ENCODE measurements around the gene ABCA6. TPM values are rescaled to one million over a fixed set of nuclear protein-coding genes. Genes with fewer than 3 reads are reported as not detected.
"Not testable (repeated sequence)": the region's sequence is repeated elsewhere in the genome, so short reads cannot be mapped to it uniquely, and the experiment has no call there.

ABCA6 gene
- total and polyA plus RNA-seq, 2 of the 13 experiments (the other 11 are each of a cell fraction or from before 2014, with no cell fraction given), result 0.05 to 0.11 TPM

DNA sequence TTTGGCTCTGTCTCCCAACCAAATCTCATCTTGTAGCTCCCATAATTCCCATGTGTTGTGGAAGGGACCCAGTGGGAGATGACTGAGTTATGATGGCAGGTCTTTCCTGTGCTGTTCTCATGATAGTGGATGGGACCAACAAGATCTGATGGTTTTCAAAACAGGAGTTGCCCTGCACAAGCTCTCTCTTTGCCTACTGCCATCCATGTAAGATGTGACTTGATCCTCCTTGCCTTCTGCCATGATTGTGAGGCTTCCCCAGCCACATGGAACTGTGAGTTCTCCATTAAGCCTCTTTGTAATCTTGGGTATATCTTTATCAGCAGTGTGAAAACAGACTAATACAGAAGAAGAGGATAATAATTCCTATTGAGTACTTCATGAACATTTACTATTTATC is 26.9 kb upstream of the ABCA6 start:
- in situ Hi-C loops (cut with HindIII; ENCODE audit: extremely low pct_ligation_motif_present, low pct_unique_long_range_greater_than_20kb); H3K27me3 ChIP-seq (ENCODE audit: control insufficient read depth in 1 of 2, insufficient read depth in 2 of 2, low read length in 2 of 2); FAIRE-seq; H3K9me3 ChIP-seq (ENCODE audit: low read length); H3K79me2 ChIP-seq (ENCODE audit: insufficient read depth, low read length); H3K9ac ChIP-seq (ENCODE audit: insufficient read depth, low read depth, low read length); CTCF ChIA-PET (ENCODE audit: low intra/inter-chr PET ratio, low total read pairs); H3K36me3 ChIP-seq (replicated peaks in 1 of 2; ENCODE audit: control insufficient read depth in 1 of 2, insufficient read depth in 2 of 2, low read length in 2 of 2); H2AFZ ChIP-seq (ENCODE audit: low read length); H4K20me1 ChIP-seq (ENCODE audit: insufficient read depth, low read length); intact Hi-C loops (cut with micrococcal nuclease; ENCODE audit: unreplicated experiment); H3K4me2 ChIP-seq (ENCODE audit: low read depth, low read length); POLR2A ChIA-PET; BruUV-seq (replicated peaks); H3K4me3 ChIP-seq (replicated peaks in 1 of 3; ENCODE audit: insufficient read depth in 1 of 3, low read depth in 2 of 3, low read length in 3 of 3); H3K27ac ChIP-seq (ENCODE audit: extremely low read length, insufficient read depth, low read length); DNase-seq (ENCODE audit: low spot score); ATAC-seq; H3K4me1 ChIP-seq (ENCODE audit: insufficient read depth, low read length): not testable (repeated sequence)
- TF ChIP-seq ZNF431 (CRISPR knock-in tag; IDR thresholded peaks at IDR 0.05; ENCODE audit: borderline replicate concordance, low read depth), result peak; percentile 67; the same call in 1 of the 2 replicates

DNA sequence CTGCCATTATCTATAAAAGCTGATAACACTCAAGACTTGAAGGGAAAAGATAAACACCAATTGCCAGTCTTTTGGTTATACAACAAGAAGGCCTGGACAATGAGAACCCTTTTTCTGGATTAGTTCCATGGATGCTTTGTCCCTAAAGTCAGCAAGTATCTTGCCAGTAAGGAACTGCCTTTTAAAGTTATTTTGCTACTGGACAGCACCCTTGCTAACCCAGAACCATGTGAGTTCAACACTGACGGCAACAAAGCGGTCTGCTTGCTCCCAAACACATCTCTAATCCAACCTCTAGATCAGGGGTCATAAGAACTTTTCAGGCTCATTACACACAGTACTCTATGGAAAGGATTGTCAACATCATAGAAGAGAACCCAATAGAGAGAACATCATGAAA is 25.3 kb upstream of the ABCA6 start:
- Histone ChIP-seq H3K9me3 (ENCODE audit: low read length) (no peaks in the 10 kb centered on the region), H3K9ac (ENCODE audit: insufficient read depth, low read depth, low read length) (no peak overlapping the region), H3K4me2 (ENCODE audit: low read depth, low read length) (no peak overlapping the region), H3K27me3 (ENCODE audit: control insufficient read depth in 1 of 2, insufficient read depth in 2 of 2, low read length in 2 of 2) (no peaks in the 10 kb centered on the region), H2AFZ (ENCODE audit: low read length) (no peak overlapping the region), H3K27ac (ENCODE audit: extremely low read length, insufficient read depth, low read length) (no peak overlapping the region), H3K36me3 (replicated peaks in 1 of 2; ENCODE audit: control insufficient read depth in 1 of 2, insufficient read depth in 2 of 2, low read length in 2 of 2) (no peaks in the 10 kb centered on the region), H3K79me2 (ENCODE audit: insufficient read depth, low read length) (no peaks in the 10 kb centered on the region), H4K20me1 (ENCODE audit: insufficient read depth, low read length) (no peaks in the 10 kb centered on the region), H3K4me3 (replicated peaks in 1 of 3; ENCODE audit: insufficient read depth in 1 of 3, low read depth in 2 of 3, low read length in 3 of 3) (no peak overlapping the region), H3K4me1 (ENCODE audit: insufficient read depth, low read length) (no peaks in the 10 kb centered on the region)
- BruUV-seq (replicated peaks), result no TSS peak
- intact Hi-C loops (cut with micrococcal nuclease; ENCODE audit: unreplicated experiment) (no loop called here), in situ Hi-C loops (cut with HindIII; ENCODE audit: extremely low pct_ligation_motif_present, low pct_unique_long_range_greater_than_20kb) (no loop called here)
- ChIA-PET POLR2A (no interaction called here), CTCF (ENCODE audit: low intra/inter-chr PET ratio, low total read pairs) (no interaction called here)
- ATAC-seq (no peak), FAIRE-seq (no peak), DNase-seq (ENCODE audit: low spot score) (no peak)
- 43% methylated on average over 2 of the region's 2 CpGs for WGBS (ENCODE audit: low lambda C conversion rate)
- TF ChIP-seq PAX8 (CRISPR knock-in tag; IDR thresholded peaks at IDR 0.05; ENCODE audit: borderline replicate concordance) (no peak), ZFYVE20 (CRISPR knock-in tag; IDR thresholded peaks at IDR 0.05; ENCODE audit: borderline replicate concordance, low read depth) (no peak), ZNF614 (CRISPR knock-in tag; IDR thresholded peaks at IDR 0.05; ENCODE audit: borderline replicate concordance) (no peak)

Measured in HepG2 (cell line).